Liver (tissue), 3 donors: ENCODE measurements around the gene SGO1.

ENCODE experiments used
- TF ChIP-seq, protein P1 (sequence below): fragments of 150-350 bp; IDR thresholded peaks from 2 replicates; pipeline ENCODE4 v1.5.1; 2017; ENCODE audit warnings: improper control_type of control experiment, low read depth, low read length; ENCODE audit not compliant: missing input control
- TF ChIP-seq, protein P2 (sequence below): IDR thresholded peaks from 2 replicates; pipeline ENCODE4 v1.6.1; 2016; ENCODE audit warnings: antibody characterized with exemption
- donor health status: healthy.
- donor health status: healthy.

DNA sequence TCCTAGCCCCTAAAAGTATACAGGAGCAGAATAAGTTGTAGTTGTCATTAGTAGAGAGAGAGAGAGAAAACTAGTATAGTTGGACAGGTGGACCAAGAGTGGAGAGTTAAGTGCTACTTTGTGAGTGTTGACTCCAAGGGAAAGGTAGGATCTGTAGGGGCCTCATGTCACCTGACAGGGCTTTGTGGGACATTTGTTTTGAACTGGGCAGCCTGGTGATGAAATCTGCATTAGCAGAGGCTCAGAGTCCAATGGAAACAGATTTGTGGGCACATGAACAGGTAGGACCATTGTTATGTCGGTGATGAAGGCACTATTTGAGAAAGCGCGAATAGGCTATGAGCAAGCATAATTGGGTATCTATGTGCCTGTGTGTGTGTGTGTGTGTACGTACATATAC, 43.5 kb downstream of the SGO1 start:
- TF ChIP-seq, protein P1, sequence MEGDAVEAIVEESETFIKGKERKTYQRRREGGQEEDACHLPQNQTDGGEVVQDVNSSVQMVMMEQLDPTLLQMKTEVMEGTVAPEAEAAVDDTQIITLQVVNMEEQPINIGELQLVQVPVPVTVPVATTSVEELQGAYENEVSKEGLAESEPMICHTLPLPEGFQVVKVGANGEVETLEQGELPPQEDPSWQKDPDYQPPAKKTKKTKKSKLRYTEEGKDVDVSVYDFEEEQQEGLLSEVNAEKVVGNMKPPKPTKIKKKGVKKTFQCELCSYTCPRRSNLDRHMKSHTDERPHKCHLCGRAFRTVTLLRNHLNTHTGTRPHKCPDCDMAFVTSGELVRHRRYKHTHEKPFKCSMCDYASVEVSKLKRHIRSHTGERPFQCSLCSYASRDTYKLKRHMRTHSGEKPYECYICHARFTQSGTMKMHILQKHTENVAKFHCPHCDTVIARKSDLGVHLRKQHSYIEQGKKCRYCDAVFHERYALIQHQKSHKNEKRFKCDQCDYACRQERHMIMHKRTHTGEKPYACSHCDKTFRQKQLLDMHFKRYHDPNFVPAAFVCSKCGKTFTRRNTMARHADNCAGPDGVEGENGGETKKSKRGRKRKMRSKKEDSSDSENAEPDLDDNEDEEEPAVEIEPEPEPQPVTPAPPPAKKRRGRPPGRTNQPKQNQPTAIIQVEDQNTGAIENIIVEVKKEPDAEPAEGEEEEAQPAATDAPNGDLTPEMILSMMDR = no peak
- TF ChIP-seq, protein P2, sequence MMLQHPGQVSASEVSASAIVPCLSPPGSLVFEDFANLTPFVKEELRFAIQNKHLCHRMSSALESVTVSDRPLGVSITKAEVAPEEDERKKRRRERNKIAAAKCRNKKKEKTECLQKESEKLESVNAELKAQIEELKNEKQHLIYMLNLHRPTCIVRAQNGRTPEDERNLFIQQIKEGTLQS = no peak
